Ishikawa (cell line): ENCODE measurements around the gene GUCD1.

Experiments
- CEBPB ChIP-seq: IDR thresholded peaks from 2 replicates; pipeline ENCODE4 v1.6.1; 2012
- CREB1 ChIP-seq: IDR thresholded peaks from 2 replicates; pipeline ENCODE4 v1.6.1; 2012; ENCODE audit warnings: low read depth
- EGR1 ChIP-seq: IDR thresholded peaks from 2 replicates; pipeline ENCODE4 v1.6.1; 2012
- EP300 ChIP-seq: IDR thresholded peaks from 2 replicates; pipeline ENCODE4 v1.6.1; 2012; ENCODE audit warnings: borderline replicate concordance
- FOXM1 ChIP-seq: IDR thresholded peaks from 2 replicates; pipeline ENCODE4 v1.6.1; 2012; ENCODE audit warnings: low read depth, borderline replicate concordance
- MAX ChIP-seq: IDR thresholded peaks from 2 replicates; pipeline ENCODE4 v1.6.1; 2012
- NFIC ChIP-seq: IDR thresholded peaks from 2 replicates; pipeline ENCODE4 v1.6.1; 2012
- RAD21 ChIP-seq: IDR thresholded peaks from 2 replicates; pipeline ENCODE4 v1.6.1; 2012; ENCODE audit warnings: low read depth
- REST ChIP-seq: IDR thresholded peaks from 2 replicates; pipeline ENCODE4 v1.6.1; 2012; ENCODE audit warnings: low read depth, mild to moderate bottlenecking
- TAF1 ChIP-seq: IDR thresholded peaks from 2 replicates; pipeline ENCODE4 v1.6.1; 2012; ENCODE audit warnings: low read depth, mild to moderate bottlenecking
- TCF12 ChIP-seq: IDR thresholded peaks from 2 replicates; pipeline ENCODE4 v1.6.1; 2012; ENCODE audit warnings: low read depth
- TEAD4 ChIP-seq: IDR thresholded peaks from 2 replicates; pipeline ENCODE4 v1.6.1; 2012
- USF1 ChIP-seq: IDR thresholded peaks from 2 replicates; pipeline ENCODE4 v1.6.1; 2012
- YY1 ChIP-seq: IDR thresholded peaks from 2 replicates; pipeline ENCODE4 v1.6.1; 2012; ENCODE audit warnings: low read depth
- ZBTB7A ChIP-seq: IDR thresholded peaks from 2 replicates; pipeline ENCODE4 v1.6.1; 2012; ENCODE audit warnings: low read depth

GUCD1 gene

GRCh38 chr22:24550902-24551435 is 4.0 kb downstream of the GUCD1 start:
- TF ChIP-seq USF1, result no peak
- TF ChIP-seq TCF12, result no peak
- no peak for TF ChIP-seq EP300
- TF ChIP-seq RAD21, result no peak
- TF ChIP-seq REST, result no peak
- TF ChIP-seq ZBTB7A, result no peak
- no peak for TF ChIP-seq NFIC
- no peak for TF ChIP-seq TEAD4
- no peak for TF ChIP-seq EGR1
- no peak for TF ChIP-seq CREB1
- no peak for TF ChIP-seq FOXM1
- TF ChIP-seq CEBPB, result no peak

GRCh38 chr22:24550028-24550901 is 4.7 kb downstream of the GUCD1 start:
- TF ChIP-seq USF1 (no peak), ZBTB7A (no peak), TEAD4 (no peak), MAX (no peak), REST (no peak), RAD21 (no peak)

- no peak for TF ChIP-seq REST
- TF ChIP-seq TCF12, result no peak
- no peak for TF ChIP-seq USF1
- no peak for TF ChIP-seq TAF1
- no peak for TF ChIP-seq FOXM1
These were observed 6.1 kb downstream of the GUCD1 start for GRCh38 chr22:24548812-24549211.

GRCh38 chr22:24543679-24544243 is 11.2 kb downstream of the GUCD1 start:
- TF ChIP-seq EP300, result no peak
- no peak for TF ChIP-seq MAX
- TF ChIP-seq NFIC, result no peak
- no peak for TF ChIP-seq TAF1
- no peak for TF ChIP-seq YY1
- TF ChIP-seq EGR1, result no peak
- no peak for TF ChIP-seq TEAD4
- no peak for TF ChIP-seq REST
